HTR-8/SVneo (cell line): ENCODE measurements around the gene WDR27.

Source experiments
- DNase-seq: peaks from one replicate; pipeline ENCODE4 v3.0.0; 2011; ENCODE audit warnings: low spot score, mixed read lengths; ENCODE audit not compliant: insufficient read length
- FAIRE-seq: peaks from 2 replicates; lab custom pipeline; 2011; peaks lifted over from hg19 to GRCh38; lab: Jason Lieb, UNC

WDR27 gene

DNA sequence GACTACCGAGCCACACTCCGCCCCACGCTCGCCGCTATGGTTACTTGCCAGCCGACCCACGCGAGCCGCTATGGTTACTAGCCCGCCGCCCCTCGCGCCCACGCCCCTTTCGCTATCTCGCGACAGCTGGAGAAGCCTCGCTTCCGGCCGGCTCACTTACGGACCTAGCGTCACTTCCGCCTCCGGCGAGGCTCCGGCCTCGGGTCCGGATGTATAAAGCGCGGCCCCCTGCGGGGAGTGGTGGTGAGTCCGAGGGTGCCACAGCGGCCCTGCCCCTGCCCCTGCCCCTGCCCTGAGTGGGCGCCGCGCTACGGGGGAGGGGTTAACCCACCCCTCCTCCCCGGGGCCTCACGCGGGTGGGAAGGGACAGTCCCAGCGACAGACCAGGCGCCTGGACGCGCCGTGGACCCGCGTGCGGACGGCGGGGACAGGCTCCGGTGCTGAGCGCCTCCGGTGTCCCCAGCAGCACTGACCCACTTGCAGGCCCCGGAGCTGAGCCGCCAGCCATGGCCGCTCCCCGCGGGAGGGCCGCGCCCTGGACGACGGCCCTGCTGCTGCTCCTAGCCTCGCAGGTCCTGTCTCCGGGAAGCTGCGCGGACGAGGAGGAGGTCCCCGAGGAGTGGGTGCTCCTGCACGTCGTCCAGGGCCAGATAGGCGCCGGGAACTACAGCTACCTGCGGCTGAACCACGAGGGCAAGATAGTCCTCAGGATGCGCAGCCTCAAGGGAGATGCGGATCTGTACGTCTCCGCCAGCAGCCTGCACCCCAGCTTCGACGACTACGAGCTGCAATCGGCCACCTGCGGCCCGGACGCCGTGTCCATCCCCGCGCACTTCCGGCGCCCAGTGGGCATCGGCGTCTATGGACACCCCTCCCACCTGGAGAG, at the start of gene WDR27, which contains the start of gene C6orf120:
TSS of gene WDR27 (minus strand) at position 76 of the 886 bp plus-strand sequence. CDS start 13,024 bp downstream, outside the sequence.
TSS of gene C6orf120 (plus strand) at position 173 of the 886 bp plus-strand sequence. CDS start at position 507, 334 bp downstream.
- FAIRE-seq, result peak; percentile 60
- peak; percentile 86 for DNase-seq

DNA sequence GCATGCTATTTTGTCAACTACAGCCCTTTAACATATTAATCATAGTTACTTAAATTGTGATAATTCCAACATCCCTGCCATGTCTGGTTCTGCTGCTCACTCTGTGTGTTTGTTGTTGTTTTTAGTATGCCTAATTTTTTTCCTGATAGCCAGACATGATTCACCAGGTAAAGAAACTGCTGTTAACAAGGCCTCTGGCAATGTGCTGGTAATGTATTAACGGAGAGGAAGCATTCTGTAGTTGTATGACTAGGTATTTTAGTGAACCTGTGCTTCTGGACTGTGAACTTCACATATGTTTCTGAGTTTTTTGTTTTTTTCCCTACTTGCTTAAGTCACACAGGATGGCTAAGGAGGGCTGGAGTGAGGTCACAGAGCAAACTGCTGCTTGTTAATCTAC, 44.7 kb upstream of the WDR27 start:
- no peak for FAIRE-seq

DNA sequence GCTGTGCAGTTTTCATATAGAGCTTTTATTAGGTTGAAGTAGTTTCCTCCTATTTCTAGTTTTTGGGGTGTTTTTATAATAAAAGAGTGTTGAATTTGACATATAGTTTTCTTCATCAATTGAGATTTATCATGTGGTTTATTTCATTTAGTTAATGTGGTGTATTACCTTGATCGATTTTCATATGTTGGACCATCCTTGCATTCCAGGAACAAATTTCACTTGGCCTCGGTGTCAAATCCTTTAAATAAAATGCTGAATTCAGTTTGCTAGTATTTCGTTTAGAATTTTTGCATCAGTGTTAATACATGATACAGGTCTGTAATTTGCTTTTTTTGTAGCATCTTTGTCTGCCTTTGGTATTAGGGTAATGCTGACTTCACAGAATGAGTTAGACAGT, 43.6 kb upstream of the WDR27 start:
- FAIRE-seq, result no peak
- no peak for DNase-seq

More for the DNA sequence above, 44.7 kb upstream of the WDR27 start:
- no peak for DNase-seq

DNA sequence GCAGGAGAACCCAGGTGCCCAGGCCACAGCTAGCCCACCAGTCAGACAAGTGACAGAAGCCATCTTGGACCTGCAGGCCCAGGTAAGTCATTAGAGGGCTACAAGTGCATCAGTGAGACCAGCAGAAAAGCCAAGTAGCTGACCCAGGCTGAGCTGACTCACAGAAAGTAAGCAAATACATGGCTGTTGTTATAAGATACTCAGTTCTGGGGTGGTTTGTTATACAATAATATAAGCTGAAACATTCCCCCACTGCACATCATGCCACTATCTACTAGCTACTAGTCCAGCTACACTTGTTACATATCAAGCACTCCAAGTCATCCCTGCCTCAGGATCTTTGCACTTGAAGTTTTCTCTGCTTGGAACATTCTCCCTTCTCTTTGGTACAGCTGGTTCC, 39.5 kb upstream of the WDR27 start:
- DNase-seq (no peak), FAIRE-seq (no peak)

DNA sequence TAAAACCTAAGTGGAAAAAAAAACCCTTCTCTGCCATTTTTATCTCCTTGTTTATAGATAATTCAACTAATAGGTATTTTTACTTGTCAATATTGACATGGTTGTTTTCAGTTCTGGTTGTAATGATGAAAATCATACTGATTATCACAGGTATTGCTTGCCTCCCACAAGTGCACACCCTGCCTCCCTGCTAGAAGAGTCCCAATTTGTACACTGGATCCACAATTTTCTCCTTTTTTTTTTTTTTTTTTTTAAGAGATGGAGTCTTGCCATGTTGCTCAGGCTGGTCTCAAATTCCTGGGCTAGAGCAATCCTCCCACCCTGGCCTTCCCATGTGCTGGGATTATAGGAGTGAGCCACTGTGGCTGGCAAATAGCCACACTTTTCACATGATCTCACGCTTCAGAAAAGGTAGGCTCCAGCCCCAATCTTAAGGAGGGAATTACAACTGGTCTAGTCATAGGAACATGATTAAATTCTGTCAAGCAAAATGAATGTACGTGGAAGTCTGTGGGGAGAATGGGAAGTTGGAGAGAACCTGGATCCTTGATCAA, 37.2 kb upstream of the WDR27 start:
- FAIRE-seq, result no peak
- DNase-seq, result no peak

DNA sequence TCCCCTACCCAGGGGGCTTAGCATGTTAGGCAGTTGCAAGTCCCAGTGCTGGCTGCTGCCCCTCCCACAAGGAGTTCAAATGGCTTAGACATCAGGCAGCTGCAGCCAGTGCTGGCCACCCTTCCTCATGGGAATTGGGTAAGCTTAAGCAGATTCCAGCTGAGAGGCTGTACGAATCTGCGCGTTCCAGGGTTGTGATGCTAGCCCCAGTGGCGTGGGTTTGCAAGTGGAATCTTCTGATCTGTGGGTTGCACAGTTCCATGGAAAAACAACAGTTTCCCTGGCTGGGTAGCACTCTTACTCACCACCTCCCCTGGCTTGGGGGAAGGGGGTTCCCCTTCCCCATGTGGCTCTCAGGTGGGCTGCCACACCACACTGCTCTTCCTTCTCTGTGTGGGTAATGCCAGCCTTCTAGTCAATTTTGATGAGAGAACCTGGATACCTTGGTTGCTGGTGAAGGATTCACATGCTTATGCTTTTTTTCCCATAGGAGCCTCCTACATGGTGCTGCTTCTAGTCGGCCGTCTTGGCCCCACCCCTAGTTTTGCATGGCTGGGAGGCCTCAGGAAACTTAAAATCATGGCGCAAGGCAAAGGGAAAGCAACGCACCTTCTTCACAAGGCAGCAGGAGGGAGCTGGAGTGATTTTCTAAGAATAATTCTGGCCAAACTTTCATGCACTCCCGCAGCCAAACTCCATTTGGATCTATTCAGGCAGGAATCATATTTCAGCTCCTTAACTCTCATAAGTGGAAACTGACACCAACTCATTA, 36.6 kb upstream of the WDR27 start:
- FAIRE-seq (no peak), DNase-seq (no peak)

DNA sequence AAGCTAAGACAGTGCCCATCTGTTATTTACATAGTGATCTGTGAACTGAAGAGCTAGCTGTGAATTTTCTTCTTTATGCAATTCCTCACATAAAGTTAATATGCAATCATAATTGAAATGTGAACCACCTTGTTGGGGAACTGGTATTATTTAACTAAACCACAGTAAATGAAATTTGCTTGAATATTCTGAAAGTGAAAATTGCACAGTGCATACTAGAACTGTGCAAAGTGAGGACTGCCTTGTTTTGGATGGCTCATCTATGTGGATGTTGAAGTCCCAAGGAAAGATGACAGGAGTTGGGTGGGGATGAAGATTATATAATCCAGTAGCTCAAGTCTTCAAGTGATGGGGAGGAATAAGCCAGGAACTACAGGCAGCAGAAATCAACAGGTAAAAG, 28.1 kb upstream of the WDR27 start:
- FAIRE-seq (no peak), DNase-seq (no peak)

DNA sequence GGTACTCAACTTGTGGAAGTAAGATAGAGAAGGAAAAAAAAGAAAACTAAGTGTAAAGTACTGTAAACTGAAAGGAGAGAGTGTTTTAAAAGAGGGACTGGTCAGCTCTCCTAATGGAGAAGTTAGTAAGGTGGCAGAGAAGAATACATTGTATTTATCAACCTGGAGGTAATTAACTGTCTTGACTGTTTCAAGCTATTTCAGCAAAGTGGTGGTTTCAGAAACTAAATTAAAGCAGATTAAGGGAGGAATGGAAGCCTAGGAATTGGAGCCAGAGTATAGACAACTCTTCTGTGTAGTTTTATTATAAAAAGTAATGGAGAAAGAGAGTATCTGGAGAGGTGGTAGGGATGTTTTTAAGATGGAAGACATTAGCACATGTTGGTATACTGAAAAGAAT, 25.1 kb upstream of the WDR27 start:
- no peak for FAIRE-seq
- no peak for DNase-seq

DNA sequence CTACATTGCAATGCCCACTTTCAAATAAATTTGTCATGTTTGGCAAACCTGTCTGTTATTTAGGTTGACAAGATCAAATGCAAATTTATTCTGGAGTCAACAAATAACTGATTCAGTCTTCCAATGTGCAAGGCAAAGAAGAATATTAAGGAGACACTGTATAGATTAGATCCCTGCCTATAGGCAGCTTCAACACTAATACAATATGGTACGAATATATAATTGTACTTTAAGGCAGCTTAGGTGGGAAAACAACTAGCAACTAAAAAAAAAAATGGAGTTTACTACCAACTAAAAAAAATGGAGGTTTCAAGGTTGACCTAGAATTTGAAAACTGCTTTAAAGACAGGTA, 24.2 kb upstream of the WDR27 start:
- no peak for FAIRE-seq
- no peak for DNase-seq

DNA sequence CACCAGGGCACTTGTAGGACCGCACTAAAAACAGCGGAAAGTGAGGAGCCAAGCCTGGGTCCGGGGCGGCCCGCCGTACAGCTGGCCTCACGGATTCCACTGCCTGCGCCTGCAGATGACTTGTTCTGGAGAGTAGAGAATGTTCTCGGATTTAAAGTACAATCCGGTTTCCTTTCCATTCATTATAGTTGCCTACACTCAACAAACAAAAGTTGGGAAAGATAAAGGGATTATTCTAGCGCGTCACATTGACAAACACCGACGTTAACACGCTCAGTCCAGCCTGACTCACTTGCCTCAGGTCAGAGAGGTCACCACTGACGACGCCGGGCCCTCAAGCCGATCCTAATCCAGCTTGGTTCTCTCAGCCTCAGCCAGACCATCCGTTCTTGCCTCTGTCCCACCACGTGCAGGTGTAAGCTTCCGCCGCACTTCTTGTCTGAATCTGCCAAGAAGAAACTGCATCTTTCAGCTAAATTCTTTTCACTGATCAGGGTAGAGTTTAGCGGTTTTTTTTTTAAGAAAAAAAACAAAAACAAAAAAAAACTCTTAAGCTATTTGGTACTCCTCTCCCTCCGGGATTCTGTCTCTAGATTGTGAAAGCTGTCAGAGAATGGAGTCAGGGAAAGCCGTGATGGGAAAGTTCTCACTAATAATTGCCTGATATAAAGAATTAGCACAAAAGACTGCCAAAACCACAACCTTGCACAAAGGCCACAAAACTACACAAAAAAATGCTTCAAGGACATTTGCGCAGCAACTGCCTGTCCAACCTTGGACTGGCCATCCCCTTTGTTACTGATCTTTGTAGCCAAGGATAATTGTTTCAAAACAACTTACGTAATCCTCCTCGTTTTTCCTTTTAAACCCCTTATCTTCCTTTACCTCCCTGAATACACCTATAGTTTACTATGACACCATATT, 23.6 kb upstream of the WDR27 start:
- FAIRE-seq (peak; percentile 44), DNase-seq (peak; percentile 29)

DNA sequence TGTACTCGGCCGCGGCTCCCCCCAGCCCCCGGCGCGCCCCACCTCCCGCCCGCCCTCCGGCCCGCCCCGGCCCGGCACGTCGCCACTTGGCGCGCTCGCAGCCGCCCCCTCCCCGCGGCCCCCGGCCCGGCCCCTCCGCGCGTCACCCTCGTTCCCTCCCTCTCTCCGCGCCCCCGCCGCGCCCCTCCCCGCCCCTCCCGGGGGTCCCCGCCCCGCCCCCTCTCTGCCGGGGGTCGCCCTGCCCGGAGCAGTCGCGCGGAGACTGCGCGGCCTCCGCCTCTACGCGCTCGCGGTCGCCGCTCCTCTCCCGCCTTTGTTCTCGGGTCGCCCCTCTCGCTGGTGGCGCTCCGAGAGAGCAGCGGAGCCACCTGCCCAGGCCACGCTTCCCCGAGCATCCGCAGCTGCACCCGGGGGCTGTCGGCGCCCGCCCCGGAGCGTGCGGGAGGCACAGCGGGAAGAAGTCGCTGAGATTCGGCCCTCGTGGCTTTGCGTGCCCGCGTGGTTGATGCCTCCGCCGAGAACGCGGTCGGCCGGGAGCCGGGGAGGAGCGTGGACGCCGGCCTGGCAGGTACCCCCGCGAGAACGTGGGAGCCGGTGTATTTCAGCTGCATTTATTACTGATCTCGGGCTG, 22.8 kb upstream of the WDR27 start, which contains the start of gene PHF10:
TSS of gene PHF10 (minus strand) at position 7 of the 631 bp plus-strand sequence. CDS start 569 bp downstream, outside the sequence.
- FAIRE-seq (no peak), DNase-seq (peak; percentile 39)

DNA sequence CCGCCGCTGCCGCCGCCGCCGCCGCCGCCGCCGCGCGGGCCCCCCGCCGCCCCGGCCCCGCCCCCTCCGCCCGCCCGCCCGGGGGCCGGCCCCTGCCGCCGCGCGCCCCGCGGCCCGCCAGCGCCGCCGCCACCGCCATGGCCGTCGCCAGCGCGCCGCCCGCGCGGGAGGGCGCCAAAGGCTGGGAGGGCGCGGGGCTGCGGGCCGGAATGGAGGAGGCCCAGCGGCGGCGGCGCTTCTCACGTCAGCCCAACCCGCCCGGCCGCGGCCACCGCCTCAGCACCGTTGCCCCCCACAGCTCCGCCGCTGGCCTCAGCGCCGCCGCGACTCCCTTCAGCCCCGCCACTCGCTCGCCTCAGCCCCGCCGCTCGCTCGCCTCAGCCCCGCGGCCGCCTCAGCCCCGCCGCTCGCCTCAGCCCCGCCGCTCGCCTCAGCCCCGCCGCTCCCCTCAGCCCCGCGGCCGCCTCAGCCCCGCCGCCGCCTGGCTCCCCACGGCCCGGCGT, 22.2 kb upstream of the WDR27 start:
- DNase-seq (no peak), FAIRE-seq (no peak)

DNA sequence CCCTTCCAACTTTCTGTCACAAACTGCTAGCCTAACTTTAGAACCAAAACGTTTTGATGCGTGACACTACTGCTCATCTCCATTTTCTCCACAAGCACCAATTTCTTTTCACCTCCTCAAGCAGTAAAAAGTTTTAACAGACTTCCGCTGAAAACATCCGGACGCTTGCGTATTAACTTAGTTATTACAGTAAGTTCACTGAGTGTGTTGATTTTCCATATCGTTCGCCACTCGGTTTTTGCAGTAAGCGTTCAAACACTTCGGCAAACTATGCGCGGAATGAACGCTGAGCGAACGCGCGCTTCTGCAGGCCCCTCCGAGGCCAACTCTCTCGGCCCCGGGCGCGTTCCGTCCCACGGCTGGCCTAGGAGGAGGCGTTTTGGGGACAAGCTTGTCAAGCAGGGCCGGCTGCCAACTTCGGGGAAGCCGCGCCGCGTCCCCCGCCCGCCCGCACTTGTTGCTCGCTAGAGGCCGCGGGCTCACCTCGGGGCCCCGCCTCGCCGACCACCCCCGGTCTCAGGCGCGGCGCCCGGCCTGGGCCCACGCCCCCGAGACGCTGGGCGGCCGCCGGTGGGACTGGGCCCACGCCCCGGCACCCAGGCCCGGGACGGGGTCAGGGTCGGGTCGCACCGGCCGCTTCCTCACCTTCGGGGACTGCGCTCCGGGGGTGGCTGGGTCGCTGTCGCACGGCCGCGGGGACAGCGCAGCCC, 21.5 kb upstream of the WDR27 start:
- FAIRE-seq (no peak), DNase-seq (peak; percentile 9)

DNA sequence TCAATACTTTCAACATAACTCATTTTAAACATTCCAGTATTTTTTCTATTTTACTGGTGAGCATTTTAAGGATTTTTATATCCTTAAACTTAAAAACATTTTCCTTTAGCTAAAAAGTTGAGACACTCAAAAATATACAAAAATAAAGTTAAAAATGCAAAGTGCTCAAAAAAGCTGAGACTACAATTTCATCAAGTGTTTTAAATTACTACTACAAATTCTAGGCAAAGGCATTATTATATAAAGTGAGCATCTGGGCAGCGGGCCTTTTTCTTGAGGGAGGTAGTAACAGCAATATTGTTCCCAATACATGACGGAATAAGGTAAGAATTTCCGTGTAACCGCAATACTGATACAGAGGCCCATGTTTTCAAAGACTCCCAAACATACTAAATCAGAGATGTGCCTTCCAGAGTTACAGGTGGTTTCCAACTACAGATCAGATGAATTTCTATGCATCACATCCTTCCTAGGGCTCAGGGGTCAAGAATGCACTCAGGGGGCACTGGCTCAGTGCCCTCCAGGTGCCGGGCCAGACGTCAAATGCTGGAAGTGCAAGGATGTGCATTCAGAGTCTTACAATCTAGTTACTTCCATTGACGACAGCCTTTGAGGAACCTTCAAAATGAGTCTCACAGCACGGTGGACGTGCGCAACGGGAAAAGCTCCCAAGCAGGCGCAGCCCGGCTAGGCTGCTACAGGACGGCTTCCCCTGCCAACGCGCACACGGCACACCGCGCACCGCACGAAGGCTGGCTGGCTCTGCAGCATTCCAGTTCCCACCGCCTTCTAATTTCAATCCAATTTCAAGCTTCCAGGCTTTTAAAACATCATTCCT, 20.8 kb upstream of the WDR27 start:
- FAIRE-seq (no peak), DNase-seq (peak; percentile 36)

DNA sequence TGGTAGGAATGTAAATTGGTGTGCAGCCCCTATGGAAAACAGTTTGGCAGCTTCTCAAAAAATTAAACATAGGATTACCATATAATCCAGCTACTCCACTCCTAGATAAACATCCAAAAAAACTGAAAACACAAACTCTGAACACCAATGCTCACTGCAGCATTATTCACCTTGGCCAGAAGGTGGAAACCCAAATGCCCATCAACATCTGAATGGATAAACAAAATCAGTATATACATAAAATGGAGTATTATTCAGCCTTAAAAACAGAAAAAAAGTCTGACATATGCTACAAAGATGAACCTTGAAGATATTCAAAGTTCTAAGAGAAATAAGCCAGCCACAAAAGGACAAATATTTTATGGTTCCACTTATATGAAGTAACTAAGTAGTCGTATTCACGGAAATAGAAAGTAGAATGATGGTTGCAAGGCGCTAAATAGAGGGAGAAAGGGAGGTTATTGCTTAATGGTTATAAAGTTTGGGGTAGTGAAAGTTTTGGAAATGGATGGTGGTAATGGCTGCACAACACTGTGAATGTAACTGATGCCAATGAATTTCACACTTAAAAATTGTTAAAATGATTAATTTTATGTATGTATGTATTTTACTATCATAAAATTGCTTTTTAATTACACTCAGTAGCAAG, 18.5 kb upstream of the WDR27 start:
- FAIRE-seq (no peak), DNase-seq (no peak)

DNA sequence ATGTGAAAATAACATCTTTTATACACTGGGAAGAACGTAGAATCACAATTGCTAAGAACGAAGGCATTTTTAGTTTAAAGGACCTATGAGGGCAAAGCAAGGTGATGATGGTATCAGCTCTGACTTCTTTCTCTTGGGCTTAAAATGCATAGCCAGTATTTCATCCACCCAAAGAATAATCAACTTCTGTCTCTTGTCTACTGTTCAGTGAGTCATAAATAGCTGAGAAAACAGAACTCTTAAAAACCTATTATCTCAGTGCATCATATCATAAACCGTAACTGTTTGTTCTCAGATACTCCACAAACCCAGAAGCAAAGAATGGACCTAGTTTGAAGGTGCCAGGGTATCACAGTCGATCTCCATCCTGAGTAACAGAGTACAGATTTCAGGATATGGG, 17.3 kb upstream of the WDR27 start:
- DNase-seq (no peak), FAIRE-seq (no peak)

DNA sequence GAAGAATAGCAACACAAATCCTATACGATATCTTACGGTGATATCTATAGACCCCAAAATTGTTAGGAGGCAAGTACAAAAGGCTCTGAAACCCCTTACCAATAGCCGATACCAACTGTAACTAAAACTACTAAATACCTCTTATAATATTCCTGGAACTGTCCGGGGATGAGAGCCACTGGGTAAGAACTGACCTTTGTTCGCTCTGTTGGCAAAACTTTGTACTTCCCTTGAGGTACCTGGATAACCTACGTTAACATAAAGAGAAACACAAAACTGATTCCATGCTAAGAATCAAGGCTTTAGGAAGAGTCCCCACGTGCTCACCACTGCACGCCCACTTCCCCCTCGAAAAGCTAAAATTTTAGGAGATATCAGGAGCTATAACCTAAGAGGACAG, 12.8 kb upstream of the WDR27 start:
- DNase-seq (no peak), FAIRE-seq (no peak)
